Ovary (tissue), 9 donors: ENCODE results near the gene ATP13A2. TPM values are rescaled to one million over a fixed set of nuclear protein-coding genes. Genes with fewer than 3 reads are reported as not detected.

Source experiments
- DNase-seq, 5 donors: peaks; one replicate each; pipeline ENCODE4 v3.0.0-alpha.2; 2019 to 2020
- H3K27ac ChIP-seq, 2 donors: fragments of 200-600 bp; one replicate each; pipeline versions ENCODE4 v1.5.1 to v1.8.0; 2019 to 2022
- H3K27me3 ChIP-seq: fragments of 200-600 bp; one replicate; pipeline ENCODE4 v1.8.0; 2022
- H3K36me3 ChIP-seq: fragments of 200-600 bp; sonication (generic); one replicate; pipeline ENCODE4 v1.5.1; 2019
- H3K4me1 ChIP-seq: one replicate; pipeline ENCODE4 v1.8.1; 2013; ENCODE audit warnings: mild to moderate bottlenecking, moderate library complexity; ENCODE audit not compliant: insufficient read depth
- H3K4me3 ChIP-seq: fragments of 200-600 bp; sonication (generic); one replicate; pipeline ENCODE4 v1.5.1; 2017
- H3K9me3 ChIP-seq, 2 donors: fragments of 200-600 bp in 1 of 2; sonication (generic) in 1 of 2; one replicate each; pipeline versions ENCODE4 v1.5.1 to v1.8.1; 2013 to 2019; ENCODE audit warnings: mild to moderate bottlenecking in 1 of 2, moderate library complexity in 1 of 2
- CTCF ChIP-seq, 3 donors: fragments of 450-650 bp in 2 of 3; fragments of 200-600 bp in 1 of 3; IDR thresholded peaks; one replicate each; pipeline versions ENCODE4 v1.5.1 to v1.8.0; 2016 to 2022; ENCODE audit warnings: antibody characterized with exemption in 3 of 3, mild to moderate bottlenecking in 1 of 3
- EP300 ChIP-seq: sonication (generic); formaldehyde crosslinking; IDR thresholded peaks from one replicate; pipeline ENCODE4 v1.6.1; 2017; ENCODE audit warnings: antibody characterized with exemption
- POLR2A ChIP-seq: fragments of 450-650 bp; IDR thresholded peaks from one replicate; pipeline ENCODE4 v1.6.1; 2017; ENCODE audit warnings: antibody characterized with exemption, mild to moderate bottlenecking, moderate library complexity
- WGBS, 3 donors: extraction: QIAGEN DNeasy Blood & Tissue Kit in 1 of 3; methylation state at CpG; one replicate each; pipeline versions ENCODE4 v1.1.5 to v1.1.7; 2013 to 2017; 5-methylcytosine and 5-hydroxymethylcytosine counted together
- intact Hi-C, 4 donors: fragments of 100-400 bp; cut with DNase I; formaldehyde crosslinking; loops; one replicate each; pipeline versions ENCODE4 v1.11.0 to v1.15.1; 2022 to 2023
- polyA plus RNA-seq, 2 donors: library from polyadenylated mRNA; stranded (reverse); fragments of 200-250 nt in 1 of 2; fragments of 350-450 nt in 1 of 2; fragmentation: Illumina TruSeq in 1 of 2; extraction: RNeasy Lipid Tissue Mini Kit (QIAGEN cat#74804) in 1 of 2; gene quantifications; one replicate each; pipeline ENCODE4 v1.2.3, GENCODE V29; 2013 to 2014
- total RNA-seq, 7 donors: library from RNA; depleted of rRNA in 2 of 7; stranded (reverse); fragments of >200 nt in 2 of 7; fragmentation: NEBNext Ultra II Directional in 3 of 7; extraction: Animal tissue kit (Norgen Biotek cat#: 25700) in 3 of 7; gene quantifications; one replicate each; pipeline versions ENCODE4 v1.1.0 to v1.2.4, GENCODE V29; 2016 to 2023
- donor health status: DM: no; HTN: no; CAD: no; lungs with moderate emphysema.
- donor health status: DM: no; HTN: no; CAD: no.
- donor health status: Bipolar disorder and iron deficiency.
- donor health status: DM: yes; HTN: yes; CAD: no.
- donor health status: DM: no; HTN: no; CAD: no.
- donor health status: DM: yes; HTN: yes; CAD: no.

Gene ATP13A2
- total and polyA plus RNA-seq, 9 donors = 8.8 to 24.1 (median 18.7) TPM

- Histone ChIP-seq H3K4me1 (peaks cover 8% of the 10 kb centered on the region), H3K27ac (peak overlapping the region in 1 of 2 donors; percentile 32), H3K36me3 (no peaks in the 10 kb centered on the region), H3K9me3 (no peaks in the 10 kb centered on the region), H3K27me3 (no peaks in the 10 kb centered on the region), H3K4me3 (no peak overlapping the region)
- WGBS, 3 donors = 81 to 87% (median 83%) methylated on average over 16 of the region's 16 CpGs
- TF ChIP-seq EP300 (no peak), POLR2A (no peak), CTCF (IDR thresholded peaks at IDR 0.05) (no peak)
- intact Hi-C loops = no loop called here
- DNase-seq = peak in 1 of 5 donors; percentile 67
Observed at GRCh38 chr1:16976966-16977365, 34.8 kb downstream of the ATP13A2 start.

DNA sequence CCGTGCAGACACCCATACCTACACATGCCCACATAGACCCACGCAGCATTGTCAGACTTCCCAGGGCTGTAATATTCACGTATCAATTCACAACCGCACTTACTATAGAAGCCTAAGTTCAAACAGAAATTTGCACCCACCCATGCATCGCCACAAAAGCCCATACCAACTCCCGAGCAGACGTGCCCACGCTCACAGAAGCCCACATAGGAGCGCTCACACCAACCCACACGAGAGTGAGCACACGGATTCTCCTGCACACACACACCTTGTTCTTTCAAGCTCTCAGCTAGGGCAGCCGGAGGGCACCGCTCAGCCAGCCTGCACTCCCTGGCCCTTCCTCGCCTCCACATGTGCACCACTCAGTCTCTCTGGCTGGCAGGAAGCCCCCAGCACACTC lies 35.9 kb downstream of the ATP13A2 start:
- peak overlapping the region in 1 of 2 donors; percentile 10 for H3K27ac ChIP-seq
- peaks cover 10% of the 10 kb centered on the region for H3K4me1 ChIP-seq
- H3K4me3 ChIP-seq = no peak overlapping the region
- H3K27me3 ChIP-seq = no peaks in the 10 kb centered on the region
- intact Hi-C loops = no loop called here
- DNase-seq = no peak
- TF ChIP-seq POLR2A = no peak
- TF ChIP-seq EP300 = no peak
- no peak for TF ChIP-seq CTCF (IDR thresholded peaks at IDR 0.05)
- no peaks in the 10 kb centered on the region for H3K9me3 ChIP-seq
- 92 to 94% (median 93%) methylated on average over 14 of the region's 14 CpGs for WGBS, 3 donors
- no peaks in the 10 kb centered on the region for H3K36me3 ChIP-seq

- intact Hi-C loops = no loop called here
- Histone ChIP-seq H3K4me3 (no peak overlapping the region), H3K27ac (no peak overlapping the region), H3K27me3 (no peaks in the 10 kb centered on the region), H3K36me3 (no peaks in the 10 kb centered on the region), H3K4me1 (peaks cover 10% of the 10 kb centered on the region), H3K9me3 (no peaks in the 10 kb centered on the region)
- TF ChIP-seq POLR2A = no peak
- DNase-seq = no peak
- whole genome bisulfite sequencing, 3 donors = 57 to 75% (median 72%) methylated on average over 11 to 14 of the region's 14 CpGs
Observed at GRCh38 chr1:16975211-16975610, 36.5 kb downstream of the ATP13A2 start.

GRCh38 chr1:16973215-16973614 lies 38.5 kb downstream of the ATP13A2 start:
- TF ChIP-seq POLR2A (no peak), EP300 (no peak)

GRCh38 chr1:16972189-16972895 lies 39.4 kb downstream of the ATP13A2 start:
- intact Hi-C loops = no loop called here
- Histone ChIP-seq H3K4me3 (no peak overlapping the region), H3K9me3 (no peaks in the 10 kb centered on the region), H3K36me3 (no peaks in the 10 kb centered on the region), H3K27me3 (no peaks in the 10 kb centered on the region), H3K27ac (no peak overlapping the region), H3K4me1 (peaks cover 9% of the 10 kb centered on the region)
- TF ChIP-seq CTCF (IDR thresholded peaks at IDR 0.05) (no peak), EP300 (no peak), POLR2A (no peak)
- DNase-seq = peak in 1 of 5 donors; percentile 40
- WGBS, 3 donors = 78 to 84% (median 84%) methylated on average over 10 to 11 of the region's 11 CpGs

More at GRCh38 chr1:16973215-16973614, 38.5 kb downstream of the ATP13A2 start:
- no peak overlapping the region for H3K4me3 ChIP-seq
- no peaks in the 10 kb centered on the region for H3K9me3 ChIP-seq
- WGBS, 3 donors = 84 to 88% (median 86%) methylated on average over 9 of the region's 9 CpGs
- DNase-seq = no peak
- intact Hi-C loops = no loop called here
- peaks cover 3% of the 10 kb centered on the region for H3K4me1 ChIP-seq
- H3K27me3 ChIP-seq = no peaks in the 10 kb centered on the region
- no peak overlapping the region for H3K27ac ChIP-seq
- H3K36me3 ChIP-seq = no peaks in the 10 kb centered on the region
